Suppressor macrophage treated with lipopolysaccharide for 4 hours (primary cell): Measurements from ENCODE around the gene DOCK4.
A peak's percentile ranks its signal among the peaks of the same experiment; 100 is the strongest.

Experiments
- DNase-seq: peaks from one replicate; pipeline ENCODE4 v3.0.0-alpha.2; 2020

Gene DOCK4

GRCh38 chr7:112047421-112047820 lies 158.8 kb downstream of the DOCK4 start:
- DNase-seq = no peak

- DNase-seq = no peak
Measured at GRCh38 chr7:112045222-112045621, 161.0 kb downstream of the DOCK4 start.

GRCh38 chr7:112042631-112043030 lies 163.6 kb downstream of the DOCK4 start:
- no peak for DNase-seq

- DNase-seq = peak; percentile 16
Measured at GRCh38 chr7:112038353-112038752, 167.8 kb downstream of the DOCK4 start.

GRCh38 chr7:112036071-112036470 lies 170.1 kb downstream of the DOCK4 start:
- peak; percentile 15 for DNase-seq

GRCh38 chr7:112031689-112032088 lies 174.5 kb downstream of the DOCK4 start:
- DNase-seq = no peak

GRCh38 chr7:112025556-112025955 lies 180.6 kb downstream of the DOCK4 start:
- no peak for DNase-seq

GRCh38 chr7:112023786-112024185 lies 182.4 kb downstream of the DOCK4 start:
- DNase-seq = no peak

- no peak for DNase-seq
Measured at GRCh38 chr7:112023282-112023681, 182.9 kb downstream of the DOCK4 start.

GRCh38 chr7:112022128-112022527 lies 184.1 kb downstream of the DOCK4 start:
- no peak for DNase-seq

GRCh38 chr7:112021379-112022044 lies 184.7 kb downstream of the DOCK4 start:
- DNase-seq = no peak

GRCh38 chr7:112020800-112021199 lies 185.4 kb downstream of the DOCK4 start:
- no peak for DNase-seq

GRCh38 chr7:112019932-112020331 lies 186.3 kb downstream of the DOCK4 start:
- DNase-seq = no peak

- no peak for DNase-seq
Measured at GRCh38 chr7:112018305-112019030, 187.7 kb downstream of the DOCK4 start.

GRCh38 chr7:112015146-112015545 lies 191.1 kb downstream of the DOCK4 start:
- DNase-seq = peak; percentile 29

GRCh38 chr7:112014347-112014746 lies 191.9 kb downstream of the DOCK4 start:
- no peak for DNase-seq

- DNase-seq = no peak
Measured at GRCh38 chr7:112013274-112013673, 192.9 kb downstream of the DOCK4 start.

- no peak for DNase-seq
Measured at GRCh38 chr7:112012242-112012641, 194.0 kb downstream of the DOCK4 start.

GRCh38 chr7:112010994-112011393 lies 195.2 kb downstream of the DOCK4 start:
- DNase-seq = no peak

- DNase-seq = peak; percentile 51
Measured at GRCh38 chr7:112010109-112010508, 196.1 kb downstream of the DOCK4 start.

- peak; percentile 62 for DNase-seq
Measured at GRCh38 chr7:112009081-112009480, 197.1 kb downstream of the DOCK4 start.

- DNase-seq = no peak
Measured at GRCh38 chr7:112007185-112007584, 199.0 kb downstream of the DOCK4 start.

- no peak for DNase-seq
Measured at GRCh38 chr7:112006071-112006470, 200.1 kb downstream of the DOCK4 start.

GRCh38 chr7:112005205-112005775 lies 200.9 kb downstream of the DOCK4 start:
- no peak for DNase-seq
